K562 (cell line): ENCODE measurements around the gene FRMD4A. TPM values are rescaled to one million over a fixed set of nuclear protein-coding genes. Genes with fewer than 3 reads are reported as not detected.

Source experiments
- ATAC-seq: fragments of 200-7000 bp; cut with Tn5 transposase; 3 replicates; pipeline ENCODE4 v1.9.1; 2020; ENCODE audit warnings: moderate library complexity
- BruUV-seq: library from RNA; stranded (reverse); fragments of 400-500 nt; replicated peaks from 2 replicates; lab custom pipeline; 2021; lab: Mats Ljungman, UMichigan
- CTCF ChIA-PET: fragments of 300-600 bp; formaldehyde crosslinking; extraction: SDS; loops from one replicate; lab custom pipeline; 2021; ENCODE audit warnings: low intra/inter-chr PET ratio; lab: Yijun Ruan, JAX
- POLR2A ChIA-PET: fragments of 300-600, 350-650 bp; sonication (Branson Sonifier 250); formaldehyde crosslinking; extraction: SDS; loops from one replicate; lab custom pipeline; 2021; ENCODE audit warnings: antibody characterized with exemption, inconsistent platforms; lab: Yijun Ruan, JAX
- DNase-seq, 4 experiments: peaks; one replicate each; pipeline versions ENCODE4 v3.0.0 to v3.0.0-alpha.2; 2011 to 2018; ENCODE audit warnings: low spot score in 3 of 4, mixed read lengths in 3 of 4; ENCODE audit errors: extremely low read depth in 1 of 4
- FAIRE-seq: peaks from 2 replicates; lab custom pipeline; 2011; peaks lifted over from hg19 to GRCh38; lab: Jason Lieb, UNC
- H2AFZ ChIP-seq: 2 replicates; pipeline ENCODE4 v1.6.0; 2011; ENCODE audit warnings: low read depth, low read length, control low read depth, inconsistent platforms
- H3K27ac ChIP-seq: fragments of 200-600 bp; 3 replicates; pipeline ENCODE4 v1.8.0; 2011; ENCODE audit warnings: low read depth, mild to moderate bottlenecking, control low read depth, inconsistent platforms, low read length, moderate library complexity, mixed read lengths; ENCODE audit errors: extremely low read depth
- H3K27me3 ChIP-seq, 2 experiments: fragments of 300-600 bp in 1 of 2; 2 replicates in 1 of 2; 3 replicates in 1 of 2; pipeline versions ENCODE4 v1.6.0 to v1.8.0; 2011; ENCODE audit warnings: inconsistent platforms in 2 of 2, low read length in 2 of 2, mild to moderate bottlenecking in 1 of 2, mixed read lengths in 1 of 2, moderate library complexity in 1 of 2; ENCODE audit not compliant: control insufficient read depth in 2 of 2, insufficient read depth in 2 of 2
- H3K36me3 ChIP-seq: fragments of 300-600 bp; 3 replicates; pipeline ENCODE4 v1.8.0; 2011; ENCODE audit warnings: mild to moderate bottlenecking, low read length, inconsistent platforms; ENCODE audit not compliant: control insufficient read depth, insufficient read depth
- H3K4me1 ChIP-seq, 2 experiments: fragments of 200-600 bp in 1 of 2; replicated peaks in 1 of 2; 2 replicates in 1 of 2; 3 replicates in 1 of 2; pipeline versions ENCODE4 v1.5.1 to v1.8.0; 2011; ENCODE audit warnings: inconsistent platforms in 2 of 2, low read length in 2 of 2, mild to moderate bottlenecking in 1 of 2, mixed read lengths in 1 of 2, moderate library complexity in 1 of 2; ENCODE audit not compliant: control insufficient read depth in 2 of 2, insufficient read depth in 2 of 2
- H3K4me2 ChIP-seq: 2 replicates; pipeline ENCODE4 v1.6.1; 2011; ENCODE audit warnings: low read length, control low read depth, inconsistent platforms, mixed read lengths; ENCODE audit not compliant: insufficient read depth
- H3K4me3 ChIP-seq: fragments of 200-600 bp; sonication (generic), shearing (Covaris generic); 2 replicates; pipeline ENCODE4 v1.5.1; 2016; ENCODE audit warnings: control low read depth, inconsistent platforms
- H3K79me2 ChIP-seq: fragments of 200-600 bp; 3 replicates; pipeline ENCODE4 v1.8.0; 2011; ENCODE audit warnings: low read length, inconsistent platforms; ENCODE audit not compliant: control insufficient read depth, insufficient read depth
- H3K9ac ChIP-seq, 2 experiments: 2 replicates each; pipeline versions ENCODE4 v1.6.0 to v1.6.1; 2011; ENCODE audit warnings: low read depth in 2 of 2, low read length in 2 of 2, control low read depth in 1 of 2, inconsistent platforms in 1 of 2, mild to moderate bottlenecking in 1 of 2, mixed read lengths in 1 of 2; ENCODE audit not compliant: insufficient read depth in 1 of 2
- H3K9me1 ChIP-seq: one replicate; pipeline ENCODE4 v1.6.0; 2011; ENCODE audit warnings: inconsistent platforms, mild to moderate bottlenecking, low read length, moderate library complexity; ENCODE audit not compliant: control insufficient read depth, insufficient read depth
- H3K9me3 ChIP-seq: replicated peaks from 2 replicates; pipeline ENCODE4 v1.5.1; 2011; ENCODE audit warnings: low read depth, low read length, inconsistent platforms; ENCODE audit not compliant: control insufficient read depth, insufficient read depth
- H4K20me1 ChIP-seq: replicated peaks from 2 replicates; pipeline ENCODE4 v1.6.1; 2011; ENCODE audit warnings: low read length, inconsistent platforms, mixed read lengths; ENCODE audit not compliant: control insufficient read depth, insufficient read depth
- GATAD2A ChIP-seq: fragments of 450-650 bp; IDR thresholded peaks from 2 replicates; pipeline ENCODE4 v1.6.1; 2017
- GTF2B ChIP-seq: IDR thresholded peaks from 2 replicates; pipeline ENCODE4 v1.6.1; 2011; ENCODE audit not compliant: insufficient read length; ENCODE audit errors: extremely low read depth
- HDAC6 ChIP-seq: IDR thresholded peaks from 2 replicates; pipeline ENCODE4 v1.6.1; 2012; ENCODE audit warnings: low read depth, mild to moderate bottlenecking, control low read depth, inconsistent platforms, low read length, moderate library complexity
- MCM7 ChIP-seq, 2 experiments: fragments of 450-650 bp; IDR thresholded peaks; 2 replicates each; pipeline ENCODE4 v1.6.1; 2016 to 2018
- MTA1 ChIP-seq: fragments of 450-650 bp; IDR thresholded peaks from 2 replicates; pipeline ENCODE4 v1.6.1; 2017; ENCODE audit warnings: borderline replicate concordance
- ZNF507 ChIP-seq: conservative IDR thresholded peaks from 2 replicates; pipeline ENCODE4 v1.6.1; 2017; ENCODE audit warnings: missing genetic modification characterization, missing compliant biosample characterization
- WGBS: fragments of 100-300 bp; shearing (Covaris generic); methylation state at CpG from one replicate; pipeline ENCODE4 v1.1.6; 2016; ENCODE audit warnings: low coverage, mixed read lengths; ENCODE audit not compliant: insufficient coverage; ENCODE audit errors: missing lambda C conversion rate; 5-methylcytosine and 5-hydroxymethylcytosine counted together
- in situ Hi-C: fragments of 300-500 bp; cut with MboI; formaldehyde crosslinking; loops from 4 replicates; pipeline ENCODE4 v1.15.0; 2018; ENCODE audit warnings: inconsistent platforms, mixed read lengths
- intact Hi-C: fragments of 100-400 bp; cut with micrococcal nuclease; formaldehyde crosslinking; loops from 2 replicates; pipeline ENCODE4 v1.14.2; 2022
- polyA plus RNA-seq, 8 experiments: library from polyadenylated mRNA; depleted of rRNA in 4 of 8; stranded (reverse) in 5 of 8; unstranded in 3 of 8; fragments of >200 nt; fragmentation: Nextera tagmentation in 2 of 8; fragmentation: Illumina TruSeq in 1 of 8; extraction: Ambion mirVana in 2 of 8; extraction: Trizol in 1 of 8; gene quantifications; 2 replicates each; pipeline versions ENCODE4 v1.2.1 to v1.2.3, GENCODE V29; 2011 to 2014; ENCODE audit warnings: inconsistent platforms in 1 of 8, missing spikeins in 1 of 8
- total RNA-seq, 7 experiments: library from RNA; depleted of rRNA in 6 of 7; stranded (reverse); fragments of >200 nt in 6 of 7; fragmentation: Illumina TruSeq in 2 of 7; extraction: Trizol in 2 of 7; gene quantifications; 2 replicates each; pipeline versions ENCODE4 v1.2.1 to v1.2.3, GENCODE V29; 2011 to 2021; ENCODE audit warnings: low replicate concordance in 1 of 7

Gene FRMD4A
- total and polyA plus RNA-seq, 9 of the 15 experiments (the other 6 are each of a cell fraction or from before 2014, with no cell fraction given): 0.80 to 5.2 (median 3.0) TPM

- no TSS peak for BruUV-seq
Observed at GRCh38 chr10:14063531-14064285, 267.0 kb downstream of the FRMD4A start.

More at GRCh38 chr10:14063531-14064285, 267.0 kb downstream of the FRMD4A start:
- Histone ChIP-seq H3K4me1 (no peaks in the 10 kb centered on the region), H3K9me1 (no peaks in the 10 kb centered on the region), H2AFZ (no peak overlapping the region), H3K27ac (no peak overlapping the region), H3K4me3 (no peak overlapping the region)
- DNase-seq: no peak
- CTCF ChIA-PET: no interaction called here
- TF ChIP-seq GTF2B: no peak
- no peak for TF ChIP-seq MCM7 (IDR thresholded peaks at IDR 0.05)
- no peak for TF ChIP-seq GATAD2A
- TF ChIP-seq HDAC6: no peak
- TF ChIP-seq ZNF507 (tag): no peak
- TF ChIP-seq MTA1: no peak
- TF ChIP-seq, all 486 proteins: peak for 0
- Histone ChIP-seq H3K4me2 (no peak overlapping the region), H3K27me3 (peaks cover 12 to 14% of the 10 kb centered on the region in 2 experiments; a peak in 4 of 5 replicates), H3K9me3 (no peaks in the 10 kb centered on the region), H3K79me2 (no peaks in the 10 kb centered on the region), H3K36me3 (no peaks in the 10 kb centered on the region), H3K9ac (no peak overlapping the region), H4K20me1 (no peaks in the 10 kb centered on the region)
- WGBS: under 1% methylated on average over 8 of the region's 8 CpGs
- POLR2A ChIA-PET: interaction anchor here (1.0 to 1.4 kb wide), 2 partner anchors 9 to 23 kb away, joined by 3 to 5 read pairs; no protein-coding TSS in a partner anchor
- ATAC-seq: no peak
- intact Hi-C loops: no loop called here
- in situ Hi-C loops: no loop called here
- FAIRE-seq: no peak
